Activated CD8-positive, alpha-beta memory T cell treated with anti-CD3 and anti-CD28 coated beads, Interleukin-2, amount 50 U/mL, for 48 hours (primary cell): ENCODE measurements around the gene SPAG17.

Source experiments
- DNase-seq: peaks from one replicate; pipeline ENCODE4 v3.0.0-alpha.2; 2020

SPAG17 gene

GRCh38 chr1:118185084-118185832, at the start of gene SPAG17:
Gene SPAG17 (minus strand): TSS chr1:118185228. CDS start chr1:118185157, 71 bp downstream.
- no peak for DNase-seq

- no peak for DNase-seq
These were observed 40.4 kb upstream of the SPAG17 start for GRCh38 chr1:118225471-118225870.

- no peak for DNase-seq
These were observed 38.4 kb upstream of the SPAG17 start for GRCh38 chr1:118223426-118223825.

GRCh38 chr1:118219438-118219837, 34.4 kb upstream of the SPAG17 start:
- DNase-seq, result no peak

GRCh38 chr1:118217141-118217838, 32.3 kb upstream of the SPAG17 start:
- no peak for DNase-seq

GRCh38 chr1:118214866-118215265, 29.8 kb upstream of the SPAG17 start:
- DNase-seq, result no peak

GRCh38 chr1:118210723-118211110, 25.7 kb upstream of the SPAG17 start:
- no peak for DNase-seq

GRCh38 chr1:118210051-118210722, 25.2 kb upstream of the SPAG17 start:
- no peak for DNase-seq

- DNase-seq, result no peak
These were observed 24.6 kb upstream of the SPAG17 start for GRCh38 chr1:118209648-118210047.

- no peak for DNase-seq
These were observed 21.9 kb upstream of the SPAG17 start for GRCh38 chr1:118206966-118207365.

GRCh38 chr1:118204648-118205047, 19.6 kb upstream of the SPAG17 start:
- no peak for DNase-seq

- no peak for DNase-seq
These were observed 19.1 kb upstream of the SPAG17 start for GRCh38 chr1:118204105-118204504.

- DNase-seq, result no peak
These were observed 17.1 kb upstream of the SPAG17 start for GRCh38 chr1:118202076-118202608.

GRCh38 chr1:118201524-118201923, 16.5 kb upstream of the SPAG17 start:
- no peak for DNase-seq

GRCh38 chr1:118200836-118201235, 15.8 kb upstream of the SPAG17 start:
- no peak for DNase-seq

- DNase-seq, result no peak
These were observed 5.5 kb upstream of the SPAG17 start for GRCh38 chr1:118190561-118190960.

GRCh38 chr1:118189564-118189963, 4.5 kb upstream of the SPAG17 start:
- DNase-seq, result no peak

- no peak for DNase-seq
These were observed 3.4 kb upstream of the SPAG17 start for GRCh38 chr1:118188411-118188810.

GRCh38 chr1:118186026-118186425, 998 bp upstream of the SPAG17 start:
- no peak for DNase-seq

GRCh38 chr1:118184739-118185083, 317 bp downstream of the SPAG17 start:
- no peak for DNase-seq

GRCh38 chr1:118183586-118183985, 1.4 kb downstream of the SPAG17 start:
- DNase-seq, result no peak

GRCh38 chr1:118177998-118178397, 7.0 kb downstream of the SPAG17 start:
- DNase-seq, result no peak

- DNase-seq, result no peak
These were observed 16.0 kb downstream of the SPAG17 start for GRCh38 chr1:118169016-118169415.

- DNase-seq, result no peak
These were observed 24.2 kb downstream of the SPAG17 start for GRCh38 chr1:118160806-118161205.
